MV-4-11 (cell line): ENCODE measurements around the gene CNOT2.

Experiments used
- DNase-seq: peaks from one replicate; lab custom pipeline; 2025; lab: John Stamatoyannopoulos, UW

Gene CNOT2

DNA sequence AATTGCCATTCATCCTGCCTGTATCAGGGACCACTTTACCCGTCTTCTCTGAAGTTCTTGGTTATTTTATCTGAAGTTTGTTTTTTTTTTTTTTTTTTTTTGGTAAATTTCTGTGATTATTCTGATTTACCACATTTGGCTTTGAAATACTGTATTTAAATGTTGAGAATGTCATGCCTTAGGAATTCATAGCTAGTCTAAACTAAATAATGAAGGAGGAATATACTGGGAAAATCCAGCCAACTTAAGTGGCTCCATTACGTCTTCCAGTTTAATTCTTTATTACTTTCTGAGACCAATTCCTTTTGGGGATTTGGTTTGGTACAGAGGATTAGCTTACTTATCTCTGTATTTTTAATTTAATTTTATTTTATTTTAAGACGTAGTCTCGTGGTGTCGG lies 62.6 kb downstream of the CNOT2 start:
- no peak for DNase-seq

DNA sequence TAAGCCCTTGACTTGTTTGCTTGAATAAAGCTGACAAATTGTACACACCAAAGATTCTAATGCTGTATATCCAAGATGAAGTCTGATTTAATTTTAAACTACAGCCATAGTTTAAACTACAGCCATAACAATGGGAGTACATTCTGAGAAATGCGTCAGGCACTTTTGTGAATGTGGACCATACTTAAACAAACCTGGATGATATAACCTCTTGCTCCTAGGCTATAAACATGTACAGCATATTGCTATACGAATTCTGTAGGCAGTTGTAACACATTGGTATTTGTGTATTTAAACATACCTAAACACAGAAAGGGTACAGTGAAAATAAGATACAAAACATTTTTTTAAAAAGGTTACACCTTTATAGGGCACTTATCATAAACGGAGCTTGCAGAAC lies 63.4 kb downstream of the CNOT2 start:
- no peak for DNase-seq

DNA sequence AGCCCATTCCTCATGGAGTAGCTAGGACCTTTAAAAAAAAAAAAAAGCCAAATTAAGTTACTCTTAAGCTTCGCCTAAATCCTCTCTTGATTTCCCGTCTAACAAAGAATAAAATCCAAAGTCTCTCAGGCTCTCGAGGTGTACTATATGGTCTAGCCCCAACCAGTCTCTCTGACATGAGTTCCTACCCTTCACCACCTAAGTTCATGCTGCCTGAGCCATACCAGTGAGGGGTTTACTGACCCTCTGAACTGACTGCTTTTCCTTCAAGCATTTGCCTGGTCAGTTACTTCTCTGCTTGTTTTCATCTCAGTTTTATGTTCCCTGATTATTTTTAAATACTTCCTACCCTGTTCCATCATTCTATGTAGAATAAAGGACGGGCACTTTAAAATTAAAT lies 64.6 kb downstream of the CNOT2 start:
- no peak for DNase-seq

DNA sequence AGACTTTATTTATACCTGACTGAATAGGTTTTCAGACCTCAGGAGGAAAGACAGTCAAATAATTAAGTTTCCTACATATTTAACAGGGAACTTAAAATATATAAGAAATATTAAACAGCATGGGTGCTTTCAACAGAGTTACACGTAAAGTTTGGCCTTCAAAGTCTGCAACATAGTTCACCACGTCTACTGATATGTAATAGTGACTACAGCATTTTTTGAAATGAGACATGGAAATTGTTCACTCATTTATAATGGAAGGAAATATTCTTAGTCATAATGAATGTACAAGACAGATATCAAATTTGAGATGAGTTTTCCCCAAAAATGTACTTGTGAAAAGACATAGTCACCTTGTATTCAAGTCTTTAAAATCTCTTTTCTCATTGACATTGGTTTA lies 66.1 kb downstream of the CNOT2 start:
- DNase-seq, result no peak

DNA sequence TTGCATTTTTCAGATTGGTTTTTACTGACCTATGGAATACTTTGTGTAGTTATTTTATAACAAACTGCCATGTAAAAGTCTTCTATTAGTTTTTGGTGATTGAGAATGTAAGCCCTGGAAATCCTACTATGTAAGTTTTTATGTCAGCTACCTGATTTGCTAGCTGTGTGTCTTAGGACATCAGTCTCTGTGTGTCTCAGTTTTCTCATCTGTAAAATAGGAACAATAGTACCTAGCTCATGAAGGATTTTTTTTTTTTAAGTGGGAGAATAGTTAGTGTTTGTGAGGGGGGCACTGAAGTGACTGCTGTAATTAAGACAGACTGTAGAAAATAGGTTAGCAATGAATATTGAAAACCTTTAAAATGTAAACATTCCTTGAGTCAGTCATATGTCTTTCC lies 70.9 kb downstream of the CNOT2 start:
- no peak for DNase-seq

DNA sequence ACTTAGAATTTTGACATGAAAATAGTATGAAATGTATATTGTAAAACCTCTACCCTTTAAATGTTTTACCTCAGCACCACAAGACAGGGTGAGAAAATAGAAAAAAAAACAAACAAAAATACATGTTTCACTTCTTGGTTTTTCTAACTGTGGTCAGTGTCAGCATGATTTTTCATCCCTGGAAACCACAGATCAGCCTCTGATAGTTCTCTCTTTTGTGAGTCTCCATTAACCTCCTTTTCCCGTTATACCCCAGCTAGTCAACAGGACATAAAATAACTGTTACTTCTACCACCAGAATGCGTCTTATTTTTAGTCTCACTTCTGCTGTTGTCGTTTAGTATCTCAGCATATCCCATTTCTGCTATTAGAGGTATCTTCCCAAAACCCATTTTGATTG lies 74.5 kb downstream of the CNOT2 start:
- peak; percentile 95 for DNase-seq

DNA sequence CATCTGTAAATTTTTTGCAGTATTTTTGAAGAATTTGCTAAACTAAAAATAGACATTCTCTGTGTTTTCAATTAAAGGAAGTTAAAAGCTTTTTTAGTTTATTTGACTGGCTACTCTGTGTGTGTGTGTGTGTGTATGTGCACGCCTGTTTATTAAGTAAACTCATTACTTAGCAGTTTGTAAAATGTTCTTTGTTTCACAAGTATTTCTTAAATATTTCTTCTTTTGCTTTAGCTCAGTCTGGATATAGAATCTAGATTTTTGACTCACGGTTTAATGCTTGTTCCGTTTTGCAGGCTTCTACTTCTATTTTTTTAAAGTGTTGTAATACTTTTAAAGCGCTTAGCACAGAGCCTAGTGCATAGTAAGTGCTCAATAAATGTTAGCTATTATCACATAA lies 76.4 kb downstream of the CNOT2 start:
- DNase-seq, result peak; percentile 73

DNA sequence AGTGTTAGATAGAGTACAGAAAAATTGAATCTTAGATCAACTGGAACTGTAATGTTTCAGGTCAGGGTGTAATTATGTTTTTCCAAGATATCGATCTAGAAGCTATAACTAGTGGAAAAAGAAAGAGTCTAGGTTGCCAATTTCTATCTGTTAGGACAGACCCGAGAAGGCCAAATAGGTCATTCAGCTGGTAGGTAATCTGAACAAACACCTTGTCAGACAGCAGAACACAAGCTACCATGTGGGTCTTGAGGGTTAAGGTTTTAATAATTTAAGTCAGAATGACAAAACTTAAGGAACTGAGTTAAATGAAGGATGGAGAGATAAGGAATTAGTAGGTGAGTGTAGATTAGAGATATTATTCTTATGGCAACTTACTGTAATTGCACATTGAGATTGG lies 78.0 kb downstream of the CNOT2 start:
- DNase-seq, result no peak

DNA sequence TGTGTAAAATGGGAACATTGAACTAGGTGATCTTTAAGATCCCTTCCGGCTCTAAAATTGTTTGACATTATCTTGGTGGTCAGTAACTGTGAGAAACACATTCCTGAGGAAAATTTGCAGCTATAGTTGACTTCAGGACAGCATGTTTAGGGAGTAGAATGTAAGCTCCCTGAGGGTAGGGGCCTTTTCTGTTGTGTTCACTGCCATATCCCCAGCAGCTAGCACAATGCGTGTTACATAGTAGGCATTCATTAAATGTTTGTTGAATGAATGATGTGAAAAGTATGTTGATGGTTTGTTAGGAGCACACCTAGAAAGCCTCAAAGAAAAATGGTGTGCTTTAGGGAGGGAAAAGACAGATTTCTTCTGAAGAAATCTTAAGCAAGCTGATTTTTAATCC lies 84.3 kb downstream of the CNOT2 start:
- DNase-seq, result no peak

DNA sequence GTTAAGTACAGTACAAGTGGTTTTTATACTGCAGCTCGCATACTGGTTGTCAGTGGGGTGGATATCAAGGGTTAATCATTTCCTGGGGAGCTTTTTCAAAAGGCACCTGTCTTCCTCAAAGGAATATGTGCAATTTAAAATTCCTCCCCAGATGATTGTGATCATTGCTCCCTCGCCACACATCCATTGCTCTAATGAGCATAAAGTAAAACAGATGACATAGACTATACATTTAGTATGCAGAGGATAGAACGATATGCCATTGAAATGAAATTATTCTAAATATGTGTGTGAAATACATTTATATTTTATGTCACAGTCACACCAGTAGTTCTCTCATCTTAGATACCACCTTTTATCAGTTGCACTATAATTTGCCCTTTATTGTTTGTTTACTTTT lies 86.5 kb downstream of the CNOT2 start:
- no peak for DNase-seq

DNA sequence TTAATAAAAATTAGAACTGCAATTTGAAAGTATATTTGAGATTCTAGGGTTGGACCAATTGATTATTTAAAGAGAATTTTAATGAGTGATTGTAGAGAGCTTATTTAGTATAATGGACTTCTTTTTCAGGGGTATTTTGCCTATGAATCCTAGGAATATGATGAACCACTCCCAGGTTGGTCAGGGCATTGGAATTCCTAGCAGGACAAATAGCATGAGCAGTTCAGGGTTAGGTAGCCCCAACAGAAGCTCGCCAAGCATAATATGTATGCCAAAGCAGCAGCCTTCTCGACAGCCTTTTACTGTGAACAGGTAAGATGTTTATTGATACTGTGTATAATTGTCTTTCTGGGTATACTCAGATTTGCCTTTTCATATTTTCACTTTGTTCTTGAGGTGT lies 86.9 kb downstream of the CNOT2 start:
- DNase-seq, result no peak

DNA sequence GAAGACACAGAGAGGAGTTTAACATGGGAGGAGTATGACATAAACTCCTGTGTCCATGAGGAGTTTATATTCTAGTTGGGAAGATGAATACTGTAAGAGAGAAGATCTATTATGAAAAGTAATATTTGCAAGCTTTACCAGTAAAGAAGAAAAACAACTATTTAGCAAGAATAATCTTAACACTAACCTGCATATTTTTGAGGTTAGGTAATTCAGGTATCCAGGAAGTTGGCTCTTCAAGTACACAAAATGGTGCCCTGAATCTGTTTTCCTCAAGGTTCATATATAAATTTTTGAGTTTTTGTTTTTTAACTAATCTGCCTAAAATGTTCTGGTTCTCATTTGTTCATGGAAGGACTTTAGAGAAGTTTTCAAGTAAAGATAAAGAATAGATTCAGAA lies 89.0 kb downstream of the CNOT2 start:
- DNase-seq, result no peak

DNA sequence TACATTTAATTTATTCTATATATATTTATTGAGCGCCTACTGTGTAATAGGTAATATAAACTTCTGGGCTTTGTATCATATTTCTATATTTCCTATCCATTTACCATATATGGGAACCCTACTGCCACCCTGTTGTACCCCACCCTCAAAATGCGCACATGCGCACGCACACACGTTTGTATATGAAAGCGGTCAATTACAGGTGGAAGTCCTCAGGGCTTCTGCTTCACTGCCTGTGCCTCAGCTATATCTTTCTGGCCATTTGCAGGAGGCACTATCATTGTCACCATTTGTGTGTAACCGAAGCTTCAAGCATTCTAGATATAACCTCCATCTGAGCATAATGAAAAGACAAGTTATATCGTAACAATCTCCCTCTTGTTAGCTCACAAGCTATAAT lies 91.5 kb downstream of the CNOT2 start:
- no peak for DNase-seq

DNA sequence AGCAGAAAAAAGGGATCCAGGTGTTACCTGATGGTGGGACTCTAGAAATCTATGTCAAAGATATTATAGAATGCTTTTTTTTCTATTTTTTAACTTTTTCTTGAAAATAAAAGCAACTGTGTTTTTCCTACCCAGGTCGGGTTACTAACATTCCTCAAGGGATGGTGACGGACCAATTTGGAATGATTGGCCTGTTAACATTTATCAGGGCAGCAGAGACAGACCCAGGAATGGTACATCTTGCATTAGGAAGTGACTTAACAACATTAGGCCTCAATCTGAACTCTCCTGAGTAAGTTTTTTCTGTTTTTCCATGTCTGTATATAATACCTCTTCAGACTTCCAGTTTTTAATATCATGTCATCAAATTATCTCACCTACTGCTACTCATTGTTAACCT lies 95.3 kb downstream of the CNOT2 start:
- DNase-seq, result no peak

DNA sequence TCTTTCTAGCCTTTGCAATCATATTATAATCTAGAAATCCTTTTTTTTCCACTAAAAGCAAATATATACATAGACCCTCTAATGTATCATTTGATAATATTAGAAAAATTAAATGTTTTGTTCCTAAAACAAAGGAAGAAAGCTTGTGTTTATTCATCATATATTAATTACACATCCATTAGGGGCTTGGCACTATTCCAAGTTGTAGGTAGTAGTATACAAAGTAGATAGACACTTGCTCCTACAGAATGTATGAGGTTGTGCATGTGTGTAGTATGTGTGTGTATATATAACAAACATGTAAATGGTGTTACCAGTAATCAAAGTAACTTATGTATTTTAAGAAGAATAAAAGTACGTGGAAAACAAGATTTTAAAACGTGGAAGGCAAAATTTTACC lies 107.8 kb downstream of the CNOT2 start:
- no peak for DNase-seq

DNA sequence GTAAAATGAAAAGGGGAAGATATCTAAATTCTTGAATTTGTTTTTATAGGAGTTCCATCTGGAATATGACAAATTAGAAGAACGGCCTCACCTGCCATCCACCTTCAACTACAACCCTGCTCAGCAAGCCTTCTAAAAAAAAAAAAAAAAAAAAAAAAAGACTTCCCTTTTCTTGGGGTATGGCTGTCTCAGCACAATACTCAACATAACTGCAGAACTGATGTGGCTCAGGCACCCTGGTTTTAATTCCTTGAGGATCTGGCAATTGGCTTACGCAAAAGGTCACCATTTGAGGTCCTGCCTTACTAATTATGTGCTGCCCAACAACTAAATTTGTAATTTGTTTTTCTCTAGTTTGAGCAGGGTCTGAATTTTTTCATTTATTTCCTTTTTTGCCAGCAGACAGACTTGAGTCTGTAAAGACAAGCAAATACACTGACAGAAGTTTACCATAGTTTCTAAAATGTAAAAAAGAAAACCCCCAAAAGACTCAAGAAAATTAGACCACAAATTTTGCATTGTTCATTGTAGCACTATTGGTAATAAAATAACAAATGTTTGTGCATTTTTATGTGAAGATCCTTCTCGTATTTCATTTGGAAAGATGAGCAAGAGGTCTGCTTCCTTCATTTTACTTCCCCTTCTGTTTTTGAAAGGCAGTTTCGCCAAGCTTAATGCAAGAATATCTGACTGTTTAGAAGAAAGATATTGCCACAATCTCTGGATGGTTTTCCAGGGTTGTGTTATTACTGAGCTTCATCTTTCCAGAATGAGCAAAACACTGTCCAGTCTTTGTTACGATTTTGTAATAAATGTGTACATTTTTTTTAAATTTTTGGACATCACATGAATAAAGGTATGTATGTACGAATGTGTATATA lies 110.8 kb downstream of the CNOT2 start:
- DNase-seq, result peak; percentile 76

DNA sequence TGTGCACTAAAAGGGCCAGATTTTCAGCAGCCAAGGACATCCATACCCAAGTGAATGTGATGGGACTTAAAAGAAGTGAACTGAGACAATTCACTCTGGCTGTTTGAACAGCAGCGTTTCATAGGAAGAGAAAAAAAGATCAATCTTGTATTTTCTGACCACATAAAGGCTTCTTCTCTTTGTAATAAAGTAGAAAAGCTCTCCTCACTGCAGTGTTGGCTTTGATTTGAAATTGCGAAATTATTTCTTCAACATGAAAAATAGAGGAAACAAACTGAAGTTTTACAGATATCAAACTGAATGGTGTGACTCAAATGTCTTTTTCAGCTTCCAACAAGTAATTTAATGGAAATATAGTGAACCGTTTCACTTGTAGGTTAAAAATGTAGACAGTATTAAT lies 111.6 kb downstream of the CNOT2 start:
- peak; percentile 55 for DNase-seq

DNA sequence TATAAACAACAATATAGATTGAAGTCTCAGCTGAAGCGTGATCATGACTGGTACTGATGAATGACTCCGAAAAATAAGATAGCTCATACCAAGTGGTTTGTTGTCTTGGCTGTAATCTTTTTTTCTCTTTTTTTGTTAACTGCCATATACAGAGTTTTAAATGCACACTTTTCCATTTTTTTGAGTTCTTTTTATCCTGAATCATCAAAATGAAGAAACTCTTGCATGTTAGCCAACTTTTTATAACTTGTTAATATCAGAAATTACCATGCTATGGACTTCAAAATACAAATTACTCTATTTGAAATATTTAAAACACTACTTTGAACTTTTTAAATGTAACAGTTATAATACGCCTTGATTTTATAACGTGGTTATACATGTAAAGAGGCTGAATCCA lies 112.7 kb downstream of the CNOT2 start:
- no peak for DNase-seq

DNA sequence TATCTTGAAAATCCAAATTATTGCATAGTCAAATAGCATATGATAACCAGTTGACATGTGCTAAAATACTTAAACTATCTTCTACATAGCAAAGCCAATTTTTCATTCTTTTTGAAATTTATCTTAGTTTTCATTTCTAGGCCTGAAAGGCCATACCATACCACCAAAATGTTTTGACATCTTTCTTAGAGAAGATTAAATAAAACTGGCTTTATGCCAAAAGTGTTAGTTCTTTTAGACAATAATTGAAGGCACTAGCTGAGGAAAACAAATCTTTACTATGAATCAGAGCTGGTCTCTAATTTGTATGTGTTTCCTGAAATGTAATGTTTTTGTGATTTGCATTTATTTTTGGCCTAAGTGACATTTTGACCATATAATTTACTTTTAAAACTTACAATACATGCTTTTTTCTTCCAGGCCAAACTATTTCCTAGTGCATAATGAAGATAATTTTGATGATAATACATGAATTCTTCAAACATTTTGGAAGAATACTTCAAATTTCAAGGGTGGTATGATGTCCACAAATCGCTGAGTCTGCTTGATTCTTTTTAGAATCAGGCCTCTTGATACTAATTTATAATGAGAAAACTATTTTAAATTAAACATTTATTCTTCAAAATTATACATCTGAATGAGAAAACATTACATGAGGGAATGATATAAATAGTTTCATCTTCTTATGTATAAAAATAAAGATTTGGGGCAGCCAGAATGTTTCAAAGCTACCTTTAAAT lies 116.4 kb downstream of the CNOT2 start:
- no peak for DNase-seq

DNA sequence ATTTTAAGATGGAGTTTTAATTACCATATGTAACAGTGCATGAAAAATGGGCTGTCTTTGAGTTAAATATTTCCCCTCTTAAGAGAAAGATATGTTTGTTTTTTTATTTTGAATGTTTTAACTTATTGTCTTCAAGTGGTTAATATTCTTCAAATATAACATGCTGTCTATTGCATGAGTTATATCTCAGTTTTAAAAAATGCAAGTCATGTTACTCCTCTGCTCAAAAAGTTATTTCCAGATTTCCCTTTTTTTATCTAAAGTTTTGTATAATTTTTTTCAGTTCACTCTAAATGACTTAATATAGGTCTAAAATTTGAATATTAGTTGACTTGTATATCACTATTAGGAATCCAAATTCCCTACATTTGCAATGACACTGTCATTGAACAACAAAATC lies 117.0 kb downstream of the CNOT2 start:
- DNase-seq, result no peak

DNA sequence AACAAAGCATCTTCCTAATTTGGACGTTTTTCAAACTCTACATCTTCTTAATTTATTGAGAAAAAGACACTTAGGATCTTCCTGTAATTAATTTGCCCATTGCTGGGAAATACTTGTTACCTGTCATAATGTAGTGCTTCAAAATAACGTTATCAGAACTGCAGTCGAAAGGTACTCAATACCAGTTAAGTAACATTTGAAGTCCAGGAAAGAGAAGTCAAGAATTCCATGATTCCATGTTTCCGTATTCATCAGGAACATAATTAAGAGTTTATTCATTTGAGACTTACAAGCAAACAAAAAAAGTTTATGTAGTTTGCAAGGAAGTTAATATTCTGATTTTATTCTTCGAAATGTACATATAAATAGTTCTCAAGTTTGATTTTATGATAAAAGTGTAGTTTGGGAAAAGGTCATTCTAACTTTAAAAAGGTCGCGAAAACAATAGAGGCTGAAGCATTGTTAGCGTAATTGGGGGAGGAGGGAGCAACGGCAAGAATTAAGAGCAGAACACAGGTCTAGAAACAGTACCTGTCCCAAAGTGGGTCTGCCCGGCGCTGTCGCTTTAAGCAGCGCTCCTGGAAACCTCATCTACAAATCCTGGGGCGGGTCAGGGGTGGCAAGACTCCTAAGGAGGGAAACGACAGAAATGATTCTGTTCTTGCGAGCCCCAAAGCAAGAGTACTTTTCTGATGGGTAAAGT lies 121.6 kb downstream of the CNOT2 start:
- DNase-seq, result no peak

DNA sequence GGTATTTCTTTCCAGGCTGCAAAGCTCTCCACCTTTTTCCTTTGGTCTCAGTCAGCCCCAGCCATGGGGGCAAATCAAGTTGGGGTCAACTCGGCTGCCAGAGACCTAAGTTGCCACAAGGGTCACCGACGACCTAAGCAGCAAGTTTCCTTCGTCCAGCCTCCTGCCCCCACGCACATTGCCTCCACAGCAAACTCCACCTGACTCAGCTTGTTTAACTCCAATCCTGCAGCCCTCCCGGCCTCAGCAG lies 122.1 kb downstream of the CNOT2 start:
- no peak for DNase-seq
